Choroid plexus epithelial cell (primary cell): ENCODE results near the gene CDH15.

Source experiments
- DNase-seq: peaks from one replicate; pipeline ENCODE4 v3.0.0-alpha.2; 2010; ENCODE audit warnings: low read depth
- H3K4me3 ChIP-seq: 2 replicates; pipeline ENCODE4 v1.5.1; 2011; ENCODE audit warnings: low read depth, mild to moderate bottlenecking, control low read depth, low read length, moderate library complexity
- CTCF ChIP-seq: conservative IDR thresholded peaks from 2 replicates; pipeline ENCODE4 v1.5.1; 2011; ENCODE audit warnings: low read depth, mild to moderate bottlenecking, control low read depth, inconsistent platforms, low read length, moderate library complexity

The CDH15 gene

GRCh38 chr16:89210165-89210903, 38.8 kb downstream of the CDH15 start:
- DNase-seq: no peak
- no peak for TF ChIP-seq CTCF
- no peak overlapping the region for H3K4me3 ChIP-seq

- no peak for DNase-seq
- no peak for TF ChIP-seq CTCF
- H3K4me3 ChIP-seq: no peak overlapping the region
These were observed 39.5 kb downstream of the CDH15 start for GRCh38 chr16:89210904-89211515.

GRCh38 chr16:89216315-89217137, 45.0 kb downstream of the CDH15 start:
- peak overlapping the region; percentile 97 for H3K4me3 ChIP-seq

GRCh38 chr16:89217138-89217387, 45.5 kb downstream of the CDH15 start:
- H3K4me3 ChIP-seq: peak overlapping the region; percentile 97
- DNase-seq: no peak
- TF ChIP-seq CTCF: no peak

More at GRCh38 chr16:89216315-89217137, 45.0 kb downstream of the CDH15 start:
- DNase-seq: peak; percentile 85
- TF ChIP-seq CTCF: peak; percentile 79

GRCh38 chr16:89217388-89218191, 46.0 kb downstream of the CDH15 start, which contains the start of gene ZNF778:
Gene ZNF778, plus strand, starts transcription at chr16:89217703. Its CDS starts 3,425 bp downstream, at chr16:89221128.
- peak; percentile 86 for DNase-seq

More at GRCh38 chr16:89217388-89218191, 46.0 kb downstream of the CDH15 start, which contains the start of gene ZNF778:
- H3K4me3 ChIP-seq: peak within 1 kb of the TSS; percentile 97
- TF ChIP-seq CTCF: no peak
